ENCODE measurements around the gene ISG15.
"Not testable (repeated sequence)": the region's sequence is repeated elsewhere in the genome, so short reads cannot be mapped to it uniquely, and the experiment has no call there.

Gene ISG15

DNA sequence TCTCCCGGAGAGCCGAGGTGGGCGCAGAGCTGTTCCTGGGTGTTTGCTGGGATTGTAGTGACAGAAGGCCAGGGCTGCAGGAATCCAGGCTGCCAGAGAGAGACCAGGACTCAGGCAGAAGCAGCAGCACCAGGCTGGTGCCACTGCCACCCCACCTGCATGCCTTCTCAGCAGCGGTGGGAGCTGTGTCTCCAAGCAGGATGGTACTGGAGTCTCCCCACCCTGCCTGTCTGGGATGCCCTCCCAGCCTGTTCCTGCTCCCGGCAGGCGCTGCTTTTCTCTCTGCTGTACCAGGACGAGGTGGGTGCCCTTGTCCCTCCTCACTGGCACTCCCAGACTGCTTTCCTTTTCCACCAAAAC is 8.9 kb upstream of the ISG15 start:
- H3K4me3 ChIP-seq (ENCODE audit: low read depth, low read length): no peak overlapping the region
- TF ChIP-seq CTCF (IDR thresholded peaks at IDR 0.05; ENCODE audit: borderline replicate concordance, insufficient read depth, low read depth, low read length): no peak

DNA sequence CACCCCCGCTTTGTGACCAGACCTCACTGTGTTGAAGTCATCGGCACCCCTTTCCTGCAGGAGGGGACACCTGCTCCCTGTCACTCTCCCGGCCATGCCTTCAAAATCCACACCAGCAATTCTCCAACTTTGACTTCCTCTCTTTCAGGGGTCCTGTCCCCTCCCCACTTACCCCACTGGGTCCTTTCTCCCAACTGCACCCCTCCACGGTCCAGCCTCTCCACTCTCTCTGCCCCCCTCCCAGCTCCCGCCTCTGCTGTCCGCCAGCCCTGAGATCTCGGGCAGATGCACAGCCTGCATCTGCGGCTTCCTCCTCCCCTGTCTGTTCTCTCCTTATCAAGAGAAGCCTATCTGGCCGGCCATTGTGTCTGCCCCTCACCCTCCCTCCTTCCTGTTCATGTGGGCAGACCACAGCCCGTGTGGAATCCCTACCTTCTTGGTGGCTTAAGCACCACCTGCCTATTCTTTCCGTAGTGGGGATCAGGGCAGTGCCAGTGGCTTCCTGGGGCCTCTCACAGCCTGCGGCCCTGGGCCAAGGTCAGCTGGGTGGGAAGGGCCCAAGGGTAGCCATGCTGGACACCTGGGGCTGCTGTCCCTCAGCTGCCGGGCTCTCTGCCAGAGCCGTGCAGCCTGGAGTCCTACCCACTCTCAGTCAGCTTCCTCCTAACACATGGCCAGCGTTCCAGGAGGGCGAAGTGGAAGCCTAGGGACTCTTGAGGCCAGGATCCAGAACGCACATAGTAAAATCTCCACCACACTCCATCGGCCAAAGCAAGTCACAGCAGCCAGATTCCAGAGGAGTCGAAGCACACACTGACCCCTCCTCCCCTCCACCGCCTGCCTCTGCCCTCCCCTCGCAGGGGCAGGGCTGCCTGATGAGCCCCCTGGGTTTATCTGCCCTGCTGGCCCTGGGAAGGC is 8.3 kb upstream of the ISG15 start:
- TF ChIP-seq CTCF (IDR thresholded peaks at IDR 0.05; ENCODE audit: borderline replicate concordance, insufficient read depth, low read depth, low read length): no peak
- H3K4me3 ChIP-seq (ENCODE audit: low read depth, low read length): no peak overlapping the region

DNA sequence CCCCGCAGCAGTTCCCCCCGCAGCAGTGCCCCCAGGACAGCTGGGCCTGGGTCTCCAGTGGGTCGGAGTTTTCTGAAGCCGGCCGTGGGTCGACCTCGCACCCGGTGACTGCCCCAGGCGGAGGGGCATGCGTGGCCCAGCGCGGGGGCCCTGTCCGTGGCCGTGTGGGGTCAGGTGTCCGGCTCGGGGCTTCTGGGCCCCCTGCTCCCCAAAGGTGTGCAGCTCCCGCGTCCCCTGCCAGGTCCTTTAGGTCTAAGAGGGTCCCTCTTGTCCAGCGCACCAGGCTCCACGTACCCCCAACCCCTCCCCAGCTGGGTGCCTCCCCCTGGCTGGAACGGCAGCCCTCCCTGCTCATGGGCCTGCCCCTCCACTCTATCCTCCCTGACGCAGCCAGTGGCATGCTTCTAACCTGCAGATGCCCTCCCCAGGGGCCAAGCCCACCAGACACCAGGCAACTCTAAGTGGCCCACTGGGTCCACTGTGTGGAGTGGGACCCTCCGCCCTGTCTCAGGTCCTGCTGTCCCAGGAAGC is 7.5 kb upstream of the ISG15 start:
- H3K4me3 ChIP-seq (ENCODE audit: low read depth, low read length): no peak overlapping the region
- no peak for TF ChIP-seq CTCF (IDR thresholded peaks at IDR 0.05; ENCODE audit: borderline replicate concordance, insufficient read depth, low read depth, low read length)

GRCh38 chr1:1006305-1007159 is 6.8 kb upstream of the ISG15 start:
- no peak overlapping the region for H3K4me3 ChIP-seq (ENCODE audit: low read depth, low read length)
- no peak for TF ChIP-seq CTCF (IDR thresholded peaks at IDR 0.05; ENCODE audit: borderline replicate concordance, insufficient read depth, low read depth, low read length)

- H3K4me3 ChIP-seq (ENCODE audit: low read depth, low read length): not testable (repeated sequence)
These were observed 3.2 kb upstream of the ISG15 start for GRCh38 chr1:1010131-1010530.

DNA sequence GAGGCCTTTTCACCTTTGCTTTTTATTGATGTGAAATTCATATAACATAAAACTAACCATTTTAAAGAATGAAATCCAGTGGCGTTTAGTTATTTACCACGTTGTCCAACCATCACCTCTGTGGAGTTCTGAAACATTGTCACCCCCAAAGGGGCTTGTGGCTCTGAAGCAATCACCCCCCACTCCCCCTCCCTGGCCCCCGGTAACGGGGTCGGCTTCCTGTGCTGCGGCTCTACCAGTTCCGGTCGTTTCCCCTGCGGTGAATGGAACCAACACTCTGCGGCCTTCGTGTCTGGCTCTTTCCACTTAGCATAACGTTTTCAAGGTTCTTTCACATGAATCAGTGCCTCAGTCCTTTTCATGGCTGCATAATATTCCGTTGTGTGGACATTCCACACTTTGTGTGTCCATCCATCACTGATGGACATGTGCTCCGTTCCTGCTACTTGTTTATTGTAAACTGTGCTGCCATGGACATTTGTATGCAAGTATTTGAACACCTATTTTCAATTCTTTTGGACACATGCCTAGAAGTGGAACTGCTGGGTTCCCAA is 1.8 kb upstream of the ISG15 start:
- TF ChIP-seq CTCF (IDR thresholded peaks at IDR 0.05; ENCODE audit: borderline replicate concordance, insufficient read depth, low read depth, low read length): no peak
- no peak overlapping the region for H3K4me3 ChIP-seq (ENCODE audit: low read depth, low read length)

DNA sequence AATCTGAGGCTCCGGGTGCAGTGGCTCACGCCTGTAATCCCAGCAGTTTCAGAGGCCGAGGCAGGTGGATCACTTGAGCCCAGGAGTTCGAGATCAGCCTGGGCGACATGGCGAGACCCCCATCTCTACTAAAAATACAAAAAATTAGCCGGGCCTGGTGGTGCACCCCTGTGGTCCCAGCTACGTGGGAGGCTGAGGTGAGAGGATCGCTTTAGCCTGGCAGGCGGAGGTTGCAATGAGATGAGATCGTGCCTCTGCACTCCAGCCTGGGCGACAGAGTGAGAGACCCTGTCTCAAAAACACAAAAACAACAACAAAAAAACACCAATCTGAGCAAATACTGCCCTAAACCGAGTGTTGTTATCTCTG is 577 bp upstream of the ISG15 start:
- H3K4me3 ChIP-seq (ENCODE audit: low read depth, low read length): peak overlapping the region; percentile 78

Measured in GM12875 (cell line).